ENCODE results near the gene SMG5.
"Not testable (repeated sequence)": the region's sequence is repeated elsewhere in the genome, so short reads cannot be mapped to it uniquely, and the experiment has no call there.

The SMG5 gene, protein sequence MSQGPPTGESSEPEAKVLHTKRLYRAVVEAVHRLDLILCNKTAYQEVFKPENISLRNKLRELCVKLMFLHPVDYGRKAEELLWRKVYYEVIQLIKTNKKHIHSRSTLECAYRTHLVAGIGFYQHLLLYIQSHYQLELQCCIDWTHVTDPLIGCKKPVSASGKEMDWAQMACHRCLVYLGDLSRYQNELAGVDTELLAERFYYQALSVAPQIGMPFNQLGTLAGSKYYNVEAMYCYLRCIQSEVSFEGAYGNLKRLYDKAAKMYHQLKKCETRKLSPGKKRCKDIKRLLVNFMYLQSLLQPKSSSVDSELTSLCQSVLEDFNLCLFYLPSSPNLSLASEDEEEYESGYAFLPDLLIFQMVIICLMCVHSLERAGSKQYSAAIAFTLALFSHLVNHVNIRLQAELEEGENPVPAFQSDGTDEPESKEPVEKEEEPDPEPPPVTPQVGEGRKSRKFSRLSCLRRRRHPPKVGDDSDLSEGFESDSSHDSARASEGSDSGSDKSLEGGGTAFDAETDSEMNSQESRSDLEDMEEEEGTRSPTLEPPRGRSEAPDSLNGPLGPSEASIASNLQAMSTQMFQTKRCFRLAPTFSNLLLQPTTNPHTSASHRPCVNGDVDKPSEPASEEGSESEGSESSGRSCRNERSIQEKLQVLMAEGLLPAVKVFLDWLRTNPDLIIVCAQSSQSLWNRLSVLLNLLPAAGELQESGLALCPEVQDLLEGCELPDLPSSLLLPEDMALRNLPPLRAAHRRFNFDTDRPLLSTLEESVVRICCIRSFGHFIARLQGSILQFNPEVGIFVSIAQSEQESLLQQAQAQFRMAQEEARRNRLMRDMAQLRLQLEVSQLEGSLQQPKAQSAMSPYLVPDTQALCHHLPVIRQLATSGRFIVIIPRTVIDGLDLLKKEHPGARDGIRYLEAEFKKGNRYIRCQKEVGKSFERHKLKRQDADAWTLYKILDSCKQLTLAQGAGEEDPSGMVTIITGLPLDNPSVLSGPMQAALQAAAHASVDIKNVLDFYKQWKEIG

DNA sequence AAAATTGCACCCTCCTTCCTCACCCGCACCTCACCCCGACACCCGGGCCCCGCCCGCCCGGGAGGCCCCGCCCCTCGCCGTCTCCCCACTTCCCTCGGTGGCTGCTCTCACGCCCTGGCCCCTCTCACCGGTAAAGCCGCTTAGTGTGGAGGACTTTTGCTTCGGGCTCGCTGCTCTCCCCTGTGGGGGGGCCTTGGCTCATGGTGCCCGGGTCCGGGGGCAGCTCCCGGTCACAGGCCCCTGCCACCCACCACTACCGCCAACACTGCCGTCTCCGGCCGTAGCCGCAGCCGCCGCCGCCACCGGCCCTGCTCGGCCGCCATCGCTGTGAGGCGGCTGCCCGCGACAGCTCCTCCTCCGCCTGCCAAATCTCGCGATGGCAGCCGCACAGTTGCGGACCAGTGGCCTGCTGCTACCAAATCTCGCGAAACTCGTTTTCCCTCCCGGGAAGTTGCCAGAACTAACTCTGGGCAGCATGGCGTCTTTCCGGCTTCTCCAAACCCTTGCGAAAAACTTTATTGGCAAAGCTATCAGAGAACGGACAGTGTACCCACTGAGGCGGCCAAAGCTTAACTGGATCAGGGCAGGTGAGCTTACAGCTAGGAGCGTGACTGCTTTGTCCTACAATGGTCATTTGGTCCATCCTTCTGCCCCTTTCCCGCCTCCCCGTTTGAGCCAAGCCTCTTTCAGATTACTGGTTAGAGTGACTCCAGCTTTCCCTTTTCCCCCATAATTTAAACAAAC lies at the start of gene SMG5:
Gene SMG5 (minus strand): TSS at position 347 of the 744 bp plus-strand sequence. CDS start 145 bp downstream, at position 202.
- peak; percentile 98 for DNase-seq

DNA sequence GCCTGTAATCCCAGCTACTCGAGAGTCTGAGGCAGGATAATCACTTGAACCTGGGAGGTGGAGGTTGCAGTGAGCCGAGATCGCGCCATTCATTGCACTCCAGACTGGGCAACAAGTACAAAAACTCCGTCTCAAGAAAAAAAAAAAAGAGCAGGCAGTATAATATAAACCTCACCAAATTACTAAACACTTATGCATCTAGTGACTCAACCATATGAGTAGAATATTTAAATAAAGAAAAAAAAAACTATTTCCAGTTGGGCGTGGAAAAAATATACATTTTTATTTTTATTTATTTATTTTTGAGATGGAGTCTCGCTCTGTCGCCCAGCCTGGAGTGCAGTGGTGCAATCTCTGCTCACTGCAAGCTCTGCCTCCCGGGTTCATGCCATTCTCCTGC lies 40.6 kb upstream of the SMG5 start:
- not testable (repeated sequence) for DNase-seq

DNA sequence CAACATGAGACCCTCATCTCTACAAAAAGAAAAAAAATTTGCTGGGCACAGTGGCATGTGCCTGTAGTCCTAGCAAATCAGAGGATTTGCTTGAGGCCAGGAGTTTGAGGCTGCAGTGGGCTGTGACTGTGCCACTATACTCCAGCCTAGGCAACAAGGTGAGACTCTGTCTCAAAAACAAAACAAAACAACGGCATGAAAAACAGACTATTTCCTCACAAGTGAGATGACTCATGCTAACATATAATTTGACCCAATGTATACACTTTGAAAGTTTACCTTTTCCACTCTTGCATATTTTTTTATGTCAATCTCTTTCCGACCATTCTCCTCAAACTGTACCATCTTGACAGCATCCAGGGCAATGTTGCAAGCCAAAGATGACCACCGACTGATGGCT lies 37.9 kb upstream of the SMG5 start:
- DNase-seq: no peak

DNA sequence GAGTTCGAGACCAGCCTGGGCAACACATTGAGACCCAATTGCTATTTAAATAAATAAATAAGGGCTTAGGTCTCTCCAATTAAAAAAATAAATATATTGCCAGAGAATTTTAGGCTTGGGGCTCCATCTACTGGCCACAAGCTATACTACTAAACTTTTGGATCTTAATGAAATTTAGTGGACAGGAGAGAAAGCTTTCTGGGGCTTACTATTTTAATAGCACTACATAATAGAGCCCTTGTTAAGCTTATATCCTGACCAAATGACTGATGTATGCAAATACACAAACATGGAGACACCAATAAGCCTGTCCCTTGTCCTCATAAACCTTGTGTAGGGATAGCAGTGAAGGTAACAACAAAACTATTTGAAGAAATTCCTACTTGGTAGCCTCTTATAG lies 37.0 kb upstream of the SMG5 start:
- DNase-seq: peak; percentile 42

DNA sequence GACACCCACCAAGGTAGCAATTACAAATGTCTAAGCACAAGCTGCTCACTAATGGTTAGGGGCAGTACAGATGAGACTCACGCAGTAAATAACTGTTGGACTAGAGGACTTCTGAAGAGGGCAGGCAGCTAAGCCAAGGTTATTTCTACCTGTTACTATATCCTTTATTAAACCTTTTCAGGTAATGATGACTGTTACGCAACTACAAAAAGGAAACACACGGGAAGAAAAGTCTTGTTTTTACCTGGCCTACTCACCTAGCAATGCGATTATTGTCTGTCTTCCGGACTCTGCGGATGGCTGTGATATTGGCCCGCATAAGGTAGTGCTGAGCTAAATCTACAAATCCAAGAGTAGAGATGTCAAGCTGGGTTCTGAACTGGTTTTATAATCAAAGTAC lies 34.3 kb upstream of the SMG5 start:
- no peak for DNase-seq

DNA sequence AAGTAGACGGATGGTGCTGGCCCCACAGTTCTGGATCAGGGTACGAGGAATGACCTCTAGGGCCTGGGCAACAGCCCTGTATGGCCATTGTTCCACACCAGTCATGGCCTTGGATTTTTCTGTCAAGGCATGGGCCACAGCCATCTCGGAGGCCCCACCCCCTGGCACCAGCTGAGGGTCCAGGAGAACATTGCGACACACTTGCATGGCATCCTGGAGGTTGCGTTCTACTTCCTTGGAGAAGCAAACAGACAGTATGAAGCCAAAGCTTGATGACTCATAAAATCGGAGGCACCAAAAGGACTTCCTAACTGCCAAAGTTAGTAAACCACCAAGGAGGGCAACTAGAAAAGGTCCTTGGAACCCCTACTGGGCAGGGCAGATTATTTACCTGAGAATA lies 28.3 kb upstream of the SMG5 start:
- DNase-seq: no peak

DNA sequence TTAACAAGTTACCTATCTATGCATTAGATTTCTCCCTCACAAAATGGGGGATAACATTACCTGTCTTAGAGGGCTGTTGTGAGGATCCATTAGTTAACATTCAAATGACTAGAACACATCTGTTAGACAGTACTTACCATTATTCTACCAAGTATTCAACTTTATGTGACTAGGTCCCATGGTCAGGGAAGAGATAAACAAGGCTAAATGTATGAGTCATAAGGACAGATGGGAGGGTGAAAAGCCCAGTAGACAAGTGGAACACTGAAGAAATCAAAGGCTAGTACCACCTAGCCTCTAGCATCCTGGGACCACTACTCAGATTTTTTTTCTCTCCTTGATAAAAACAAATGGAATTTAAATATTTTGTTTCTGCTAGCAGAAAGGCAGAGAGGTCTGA lies 25.5 kb upstream of the SMG5 start:
- DNase-seq: no peak

DNA sequence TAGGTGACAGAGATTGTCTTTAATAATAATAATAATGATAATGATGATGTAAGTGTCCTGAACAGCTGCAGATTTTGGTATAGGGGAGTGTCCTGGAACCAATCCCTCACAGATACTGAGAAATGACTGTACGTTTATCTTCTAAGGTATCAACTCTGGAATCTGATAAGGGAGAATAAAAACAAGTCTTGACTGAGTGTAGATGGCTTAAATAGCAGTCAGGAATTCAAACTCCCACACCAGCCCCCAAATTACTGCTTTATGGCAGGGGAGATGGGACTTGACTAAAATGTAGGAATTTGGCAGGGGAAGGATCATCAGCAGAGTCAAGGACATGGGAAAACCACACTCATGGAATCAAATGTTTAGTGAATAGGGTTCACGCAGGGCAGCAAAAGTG lies 22.6 kb upstream of the SMG5 start:
- DNase-seq: no peak

DNA sequence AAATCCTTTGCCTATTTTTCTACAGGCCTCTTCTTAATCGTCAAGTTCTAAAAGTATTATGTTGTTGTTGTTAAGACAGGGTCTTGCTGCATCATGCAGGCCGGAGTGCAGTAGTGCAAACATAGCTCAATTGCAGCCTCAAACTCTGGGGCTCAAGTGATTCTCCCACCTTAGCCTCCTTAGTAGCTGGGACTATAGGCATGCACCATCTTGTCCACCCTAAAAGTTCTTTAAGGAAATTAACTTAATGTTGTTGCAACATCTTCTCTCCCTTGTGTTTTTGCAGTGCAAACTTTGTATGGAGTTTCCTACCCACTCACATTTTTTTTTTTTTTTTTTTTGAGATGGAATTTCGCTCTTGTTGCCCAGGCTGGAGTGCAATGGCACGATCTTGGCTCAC lies 20.6 kb upstream of the SMG5 start:
- DNase-seq: no peak

DNA sequence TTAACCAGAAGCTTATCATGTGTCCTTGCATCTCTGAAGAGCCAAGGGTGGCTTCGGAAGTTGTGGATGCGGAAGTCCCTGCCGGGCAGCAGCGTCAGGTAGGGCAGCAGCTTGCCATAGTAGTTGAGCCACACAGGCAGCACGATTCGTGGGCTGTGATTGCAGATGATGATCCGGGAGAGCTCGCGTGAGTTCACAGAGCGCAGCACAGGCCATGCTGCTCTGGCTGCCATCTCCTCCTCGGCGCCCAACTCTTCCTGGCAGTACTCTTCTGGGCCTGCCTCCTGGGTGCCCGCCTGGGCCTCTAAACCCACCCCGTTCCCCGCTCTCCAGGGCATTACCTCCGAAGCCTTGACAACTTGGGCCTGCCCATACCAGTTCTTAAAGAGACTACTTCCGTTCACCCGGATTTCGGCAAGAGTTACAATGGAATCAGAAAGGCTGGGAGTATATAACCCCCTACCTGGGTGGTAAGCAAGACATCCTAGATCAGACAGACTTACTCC lies 16.3 kb upstream of the SMG5 start, which contains the start of gene VHLL:
Gene VHLL (minus strand): TSS at position 456 of the 506 bp plus-strand sequence. CDS start 118 bp downstream, at position 338.
- no peak for DNase-seq

DNA sequence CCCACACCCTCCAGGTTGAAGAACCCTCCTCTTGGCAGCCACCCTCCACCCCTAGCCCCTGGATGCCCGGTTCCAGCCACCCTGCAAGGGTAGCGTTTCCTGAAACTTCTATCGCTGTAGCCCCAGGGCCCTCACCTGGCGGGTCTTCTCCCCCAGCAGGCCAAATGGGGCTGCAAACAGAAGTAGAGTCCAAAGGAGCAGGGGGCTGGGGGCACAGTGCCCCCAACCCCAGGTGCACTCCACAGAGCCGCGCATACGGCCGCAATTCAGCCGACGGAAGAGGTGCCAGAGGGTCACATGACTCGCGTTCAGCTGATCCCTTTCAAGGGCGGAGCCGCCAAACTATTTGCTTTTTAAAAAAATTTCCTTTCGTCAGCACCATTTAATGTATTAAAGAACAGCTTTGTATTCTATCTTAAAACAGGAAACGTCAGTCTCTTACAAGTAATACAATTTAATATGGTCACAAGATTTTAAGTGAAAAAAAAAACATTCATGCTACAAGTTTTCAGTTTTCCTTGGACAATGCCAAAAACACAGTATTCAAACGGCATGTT lies 12.8 kb upstream of the SMG5 start, which contains the start of gene GLMP:
Gene GLMP (minus strand): TSS at position 289 of the 557 bp plus-strand sequence. CDS start 34 bp downstream, at position 255.
- peak; percentile 55 for DNase-seq

DNA sequence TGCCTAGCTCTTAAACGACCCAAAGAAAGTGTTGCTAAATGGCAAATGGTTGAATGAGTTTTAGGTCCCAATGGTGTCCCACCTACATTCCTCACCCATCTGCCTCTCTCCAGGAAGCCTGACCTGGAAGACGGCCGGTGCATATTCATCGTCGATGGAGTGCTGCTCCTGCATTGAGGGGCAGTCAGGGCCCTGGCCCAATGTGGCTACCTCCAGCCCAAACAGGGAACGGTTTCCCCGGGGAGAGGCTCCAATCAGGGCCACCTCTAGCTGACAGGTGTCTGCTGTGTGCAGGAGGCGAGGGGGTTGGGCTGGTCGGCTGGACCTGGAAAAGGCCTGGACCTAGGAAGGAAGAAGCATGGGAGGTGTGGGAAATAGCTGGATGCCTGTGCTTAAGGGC lies 11.3 kb upstream of the SMG5 start:
- DNase-seq: no peak

DNA sequence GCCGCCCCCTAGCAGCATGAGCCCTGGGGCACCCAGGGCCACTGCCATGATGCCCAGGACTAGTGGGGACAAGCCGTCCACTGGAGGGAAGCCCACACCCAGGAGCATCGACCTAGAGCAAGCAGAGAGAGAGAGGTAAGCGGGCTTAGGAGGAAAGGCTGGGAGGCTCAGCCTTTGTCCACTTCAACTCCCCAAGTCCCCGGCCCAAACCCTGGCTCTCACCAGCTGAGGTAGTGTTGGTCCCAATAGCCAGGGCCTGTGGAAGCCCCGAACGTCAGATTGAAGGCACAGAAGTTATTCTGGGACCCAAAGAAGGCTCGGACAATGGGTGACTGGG lies 10.4 kb upstream of the SMG5 start:
- no peak for DNase-seq

DNA sequence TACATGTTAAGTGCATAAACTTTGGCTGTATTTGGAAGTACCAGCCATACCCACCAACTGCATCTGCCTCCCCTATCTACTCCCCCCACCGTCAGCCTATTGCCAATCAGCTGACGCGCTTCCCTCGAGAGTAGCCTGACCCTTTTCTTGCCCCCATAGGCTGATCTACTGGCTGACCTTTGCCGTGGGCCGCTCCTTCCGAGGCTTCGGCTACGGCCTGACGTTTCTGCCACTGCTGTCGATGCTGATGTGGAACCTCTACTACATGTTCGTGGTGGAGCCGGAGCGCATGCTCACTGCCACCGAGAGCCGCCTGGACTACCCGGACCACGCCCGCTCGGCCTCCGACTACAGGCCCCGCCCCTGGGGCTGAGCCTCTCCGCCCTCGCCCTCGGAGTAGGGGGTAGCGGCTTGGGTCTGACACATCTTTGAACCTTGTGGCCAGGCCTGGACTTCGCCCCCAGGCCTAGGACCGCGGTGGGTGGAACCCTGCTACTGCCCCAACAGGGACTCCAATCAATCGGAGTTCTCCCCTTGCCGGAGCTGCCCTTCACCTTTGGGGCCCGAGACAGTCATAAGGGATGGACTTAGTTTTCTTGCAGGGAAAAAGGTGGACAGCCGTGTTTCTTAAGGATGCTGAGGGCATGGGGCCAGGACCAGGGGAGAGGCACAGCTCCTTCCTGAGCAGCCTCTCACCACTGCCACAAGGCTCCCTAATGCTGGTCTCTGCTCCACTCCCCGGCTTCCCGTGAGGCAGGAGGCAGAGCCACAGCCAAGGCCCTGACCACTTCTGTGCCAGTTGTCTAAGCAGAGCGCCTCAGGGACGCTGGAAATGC lies 8.8 kb upstream of the SMG5 start:
- no peak for DNase-seq

DNA sequence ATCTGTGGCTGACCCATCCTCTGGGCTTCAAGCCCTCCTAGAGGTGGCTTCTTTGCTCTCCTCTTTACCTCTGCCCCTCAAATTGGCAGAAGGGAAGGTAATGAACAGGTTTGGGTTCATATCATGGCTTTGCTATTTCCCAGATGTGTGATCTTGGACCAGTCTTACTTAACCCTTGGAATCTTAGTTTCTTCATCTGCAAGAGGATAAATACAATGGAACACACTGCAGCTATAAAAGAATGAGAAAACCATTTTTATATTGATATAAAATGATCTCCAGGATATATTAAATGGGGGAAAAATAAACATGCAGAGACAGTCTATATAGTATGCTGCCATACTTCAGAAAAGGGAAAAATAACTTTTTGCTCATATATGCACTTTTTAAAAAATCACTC lies 7.2 kb upstream of the SMG5 start:
- DNase-seq: no peak

DNA sequence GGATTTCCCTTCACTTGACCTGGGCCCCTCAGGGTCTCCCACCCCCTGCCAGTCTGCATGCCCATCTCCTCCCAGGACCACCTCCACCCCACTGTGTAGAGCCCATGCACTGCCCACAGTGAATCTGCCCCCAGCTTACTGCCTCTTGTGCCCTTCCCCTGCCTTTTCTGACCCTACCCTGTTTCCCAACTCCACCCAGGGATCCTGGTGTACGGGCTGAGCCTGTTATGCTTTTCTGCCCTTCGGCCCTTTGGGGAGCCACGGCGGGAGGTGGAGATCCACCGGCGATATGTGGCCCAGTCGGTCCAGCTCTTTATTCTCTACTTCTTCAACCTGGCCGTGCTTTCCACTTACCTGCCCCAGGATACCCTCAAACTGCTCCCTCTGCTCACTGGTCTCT lies 3.4 kb upstream of the SMG5 start:
- DNase-seq: no peak

DNA sequence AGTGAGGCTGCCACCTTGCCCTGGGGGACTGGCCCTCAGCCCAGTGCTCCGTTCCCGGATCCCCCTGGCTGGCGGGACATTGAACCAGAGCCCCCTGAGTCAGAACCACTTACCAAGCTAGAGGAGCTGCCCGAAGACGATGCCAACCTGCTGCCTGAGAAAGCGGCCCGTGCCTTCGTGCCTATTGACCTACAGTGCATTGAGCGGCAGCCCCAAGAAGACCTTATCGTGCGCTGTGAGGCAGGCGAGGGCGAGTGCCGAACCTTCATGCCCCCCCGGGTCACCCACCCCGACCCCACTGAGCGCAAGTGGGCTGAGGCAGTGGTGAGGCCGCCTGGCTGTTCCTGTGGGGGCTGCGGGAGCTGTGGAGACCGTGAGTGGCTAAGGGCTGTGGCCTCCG lies 2.8 kb upstream of the SMG5 start:
- DNase-seq: no peak

DNA sequence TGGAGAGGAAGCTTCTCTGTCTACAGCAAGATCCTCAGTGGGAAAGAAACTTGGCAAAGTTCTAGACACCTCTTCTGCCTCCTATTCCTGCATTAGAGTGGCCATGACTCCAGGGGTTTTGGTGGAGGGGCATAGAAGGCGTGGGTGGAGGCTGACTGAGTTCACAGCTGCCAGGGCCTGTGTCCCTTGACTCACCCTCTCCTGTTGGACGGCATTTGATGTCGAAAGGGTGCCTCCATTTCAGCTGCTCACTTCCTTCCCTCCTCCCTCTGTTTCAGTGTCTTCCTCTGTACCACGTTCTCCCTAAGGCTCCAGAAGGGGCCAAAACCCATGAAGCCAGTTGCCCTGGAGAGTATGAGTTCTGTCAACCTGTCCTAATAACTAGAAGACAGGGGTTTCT lies 2.1 kb upstream of the SMG5 start:
- DNase-seq: no peak

DNA sequence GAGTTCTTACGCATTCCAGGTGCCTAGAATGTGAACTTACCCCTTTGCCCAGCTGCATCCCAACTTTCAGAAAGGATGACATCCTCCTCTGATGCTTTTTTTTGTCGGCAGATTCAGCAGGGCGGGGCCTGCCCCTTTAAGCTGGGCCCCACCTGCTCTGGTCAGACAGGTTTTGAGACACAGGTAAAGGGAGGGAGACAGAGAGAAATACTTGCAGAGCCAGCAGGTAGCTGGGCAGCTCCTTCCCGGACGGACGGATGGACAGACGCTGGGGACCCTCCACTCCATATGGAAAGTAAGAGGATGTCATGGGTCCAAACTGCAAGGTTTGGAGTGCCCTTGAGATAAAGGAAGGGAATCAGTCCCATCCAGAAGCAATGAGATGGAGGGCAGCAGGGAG lies 1.5 kb upstream of the SMG5 start, which contains the start of gene TMEM79:
Gene TMEM79 (plus strand): TSS at position 214 of the 400 bp plus-strand sequence. CDS start 902 bp downstream, outside the sequence.
- no peak for DNase-seq

DNA sequence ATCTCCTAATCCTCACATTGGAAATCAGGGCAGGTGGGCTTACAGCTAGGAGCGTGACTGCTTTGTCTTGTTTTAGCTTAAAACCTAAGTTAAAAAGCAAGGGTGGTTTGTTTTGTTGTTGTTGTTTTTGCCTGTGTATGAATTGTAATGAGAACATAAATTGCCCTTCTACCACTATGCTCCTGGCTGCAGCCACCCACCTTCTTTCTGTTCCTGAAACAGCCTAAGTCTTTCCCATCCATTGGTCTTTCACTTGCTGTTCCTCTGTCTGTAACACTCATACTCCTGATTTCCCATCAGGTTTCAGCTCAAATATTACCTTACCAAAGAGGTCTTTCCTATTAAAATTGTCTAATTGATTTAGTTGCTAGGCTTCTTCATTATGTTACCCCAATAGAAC lies 896 bp upstream of the SMG5 start:
- no peak for DNase-seq

All from NCI-H1694 (cell line).